Endodermal cell (in vitro differentiated cells): ENCODE measurements around the gene ITCH. TPM values are rescaled to one million over a fixed set of nuclear protein-coding genes. Genes with fewer than 3 reads are reported as not detected.

Source experiments
- DNase-seq: peaks from one replicate; pipeline ENCODE4 v3.0.0-alpha.2; 2017
- H3K27ac ChIP-seq: 2 replicates; pipeline ENCODE4 v1.5.1; 2013; ENCODE audit warnings: mild to moderate bottlenecking, low read depth, low read length, moderate library complexity
- H3K27me3 ChIP-seq: 2 replicates; pipeline ENCODE4 v1.6.1; 2013; ENCODE audit warnings: mild to moderate bottlenecking, low read length, moderate library complexity; ENCODE audit not compliant: insufficient read depth, control insufficient read depth, poor library complexity, severe bottlenecking
- H3K36me3 ChIP-seq: 2 replicates; pipeline ENCODE4 v1.7.0; 2013; ENCODE audit warnings: mild to moderate bottlenecking, low read length, moderate library complexity; ENCODE audit not compliant: control insufficient read depth, insufficient read depth
- H3K4me1 ChIP-seq: one replicate; pipeline ENCODE4 v1.7.0; 2013; ENCODE audit warnings: low read length; ENCODE audit not compliant: control insufficient read depth, insufficient read depth
- H3K4me3 ChIP-seq: 2 replicates; pipeline ENCODE4 v1.5.1; 2013; ENCODE audit warnings: mild to moderate bottlenecking, low read length, moderate library complexity
- H3K9ac ChIP-seq: 2 replicates; pipeline ENCODE4 v1.6.1; 2013; ENCODE audit warnings: mild to moderate bottlenecking, low read length, moderate library complexity; ENCODE audit not compliant: poor library complexity, severe bottlenecking; ENCODE audit errors: extremely low read depth
- H3K9me3 ChIP-seq: 2 replicates; pipeline ENCODE4 v1.6.1; 2013; ENCODE audit warnings: mild to moderate bottlenecking, low read length, moderate library complexity; ENCODE audit not compliant: control insufficient read depth
- H3K27ac Mint-ChIP-seq: 2 replicates; pipeline ENCODE4 v1.8.0; 2020; ENCODE audit warnings: mixed read lengths
- H3K27me3 Mint-ChIP-seq: 2 replicates; pipeline ENCODE4 v1.8.0; 2021; ENCODE audit warnings: mild to moderate bottlenecking, mixed read lengths; ENCODE audit not compliant: insufficient read depth
- H3K36me3 Mint-ChIP-seq: 2 replicates; pipeline ENCODE4 v1.8.0; 2020; ENCODE audit warnings: low read depth, mixed read lengths
- H3K4me1 Mint-ChIP-seq: 2 replicates; pipeline ENCODE4 v1.8.0; 2020; ENCODE audit warnings: mixed read lengths
- H3K4me3 Mint-ChIP-seq: 2 replicates; pipeline ENCODE4 v1.8.0; 2020; ENCODE audit warnings: mild to moderate bottlenecking, moderate library complexity, mixed read lengths
- H3K9me3 Mint-ChIP-seq: 2 replicates; pipeline ENCODE4 v1.8.0; 2020; ENCODE audit warnings: mild to moderate bottlenecking, mixed read lengths
- CTCF ChIP-seq: fragments of 200-600 bp; sonication (generic); conservative IDR thresholded peaks from 2 replicates; pipeline ENCODE4 v1.5.0; 2021; ENCODE audit warnings: antibody characterized with exemption, mild to moderate bottlenecking
- WGBS, 2 experiments: methylation state at CpG; one replicate each; pipeline versions ENCODE4 v1.1.5 to v1.1.7; 2013; ENCODE audit warnings: missing lambda C conversion rate in 2 of 2, mixed read lengths in 1 of 2; ENCODE audit not compliant: insufficient coverage in 1 of 2, insufficient read length in 1 of 2; 5-methylcytosine and 5-hydroxymethylcytosine counted together
- total RNA-seq, 2 donors: library from RNA; stranded (reverse); fragmentation: NEBNext Ultra II Directional in 1 of 2; extraction: Animal tissue kit (Norgen Biotek cat#: 25700) in 1 of 2; gene quantifications; 2 replicates in 1 of 2; 3 replicates in 1 of 2; pipeline ENCODE4 v1.2.1, GENCODE V29; 2021

Gene ITCH
- total RNA-seq, 2 donors from 2014 or later: 65.1 to 84.4 TPM

GRCh38 chr20:34524426-34524825 lies 161.4 kb downstream of the ITCH start:
- no peak overlapping the region for H3K9ac ChIP-seq
- WGBS, 2 experiments: 83 to 93% methylated on average over 5 to 11 of the region's 11 CpGs
- TF ChIP-seq CTCF: no peak
- peaks cover 80% of the 10 kb centered on the region for H3K36me3 ChIP-seq
- Mint-ChIP-seq H3K36me3 (peaks cover 73% of the 10 kb centered on the region), H3K4me3 (no peak overlapping the region), H3K4me1 (peaks cover 20% of the 10 kb centered on the region), H3K9me3 (no peaks in the 10 kb centered on the region), H3K27ac (peak overlapping the region; percentile 73), H3K27me3 (no peaks in the 10 kb centered on the region)
- H3K27me3 ChIP-seq: no peaks in the 10 kb centered on the region
- H3K9me3 ChIP-seq: no peaks in the 10 kb centered on the region
- no peak for DNase-seq
- H3K4me3 ChIP-seq: no peak overlapping the region
- peaks cover 3% of the 10 kb centered on the region for H3K4me1 ChIP-seq
- no peak overlapping the region for H3K27ac ChIP-seq

DNA sequence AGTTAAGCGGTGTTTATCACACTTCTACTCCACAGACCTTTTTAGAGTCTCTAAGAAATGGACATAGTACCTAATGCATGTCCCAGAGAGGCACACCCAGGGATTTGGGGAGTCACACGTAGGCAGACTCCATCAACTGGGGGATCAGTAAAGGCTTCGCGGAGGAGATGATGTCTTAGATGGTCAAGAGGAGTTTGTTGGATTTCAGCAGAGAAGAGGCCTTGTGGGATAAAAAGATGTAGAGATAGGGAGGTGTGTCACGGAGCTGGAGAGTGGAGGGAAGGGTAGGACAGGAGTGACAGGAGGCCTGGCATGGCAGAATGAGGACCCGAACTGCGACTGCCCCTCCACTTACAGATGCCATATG lies 162.3 kb downstream of the ITCH start:
- peaks cover 74% of the 10 kb centered on the region for H3K36me3 Mint-ChIP-seq
- no peaks in the 10 kb centered on the region for H3K9me3 Mint-ChIP-seq
- H3K27me3 Mint-ChIP-seq: no peaks in the 10 kb centered on the region
- H3K4me1 Mint-ChIP-seq: peaks cover 20% of the 10 kb centered on the region
- Histone ChIP-seq H3K27me3 (no peaks in the 10 kb centered on the region), H3K36me3 (peaks cover 80% of the 10 kb centered on the region), H3K9ac (no peak overlapping the region), H3K27ac (no peak overlapping the region), H3K4me3 (no peak overlapping the region), H3K9me3 (no peaks in the 10 kb centered on the region), H3K4me1 (peaks cover 3% of the 10 kb centered on the region)
- TF ChIP-seq CTCF: no peak
- H3K27ac Mint-ChIP-seq: peak overlapping the region; percentile 12
- H3K4me3 Mint-ChIP-seq: no peak overlapping the region
- no peak for DNase-seq
- 91% methylated on average over 7 of the region's 7 CpGs for WGBS, 2 experiments

- no peaks in the 10 kb centered on the region for H3K27me3 Mint-ChIP-seq
- DNase-seq: no peak
- H3K36me3 Mint-ChIP-seq: peaks cover 76% of the 10 kb centered on the region
- peaks cover 20% of the 10 kb centered on the region for H3K4me1 Mint-ChIP-seq
- WGBS, 2 experiments: 89 to 90% methylated on average over 8 to 14 of the region's 14 CpGs
- Histone ChIP-seq H3K36me3 (peaks cover 80% of the 10 kb centered on the region), H3K9me3 (no peaks in the 10 kb centered on the region), H3K9ac (no peak overlapping the region), H3K4me1 (peaks cover 3% of the 10 kb centered on the region), H3K4me3 (no peak overlapping the region), H3K27me3 (no peaks in the 10 kb centered on the region), H3K27ac (no peak overlapping the region)
- TF ChIP-seq CTCF: no peak
- peak overlapping the region; percentile 12 for H3K27ac Mint-ChIP-seq
- H3K4me3 Mint-ChIP-seq: no peak overlapping the region
- no peaks in the 10 kb centered on the region for H3K9me3 Mint-ChIP-seq
These were observed 162.8 kb downstream of the ITCH start for GRCh38 chr20:34525709-34526416.
